HG03175 (cell line): ENCODE data around the gene RADIL.
A peak's percentile ranks its signal among the peaks of the same experiment; 100 is the strongest.

Experiments used
- ATAC-seq: cut with Tn5 transposase; IDR thresholded peaks from one replicate; pipeline ENCODE4 v1.9.1; 2021; ENCODE audit warnings: mild to moderate bottlenecking, moderate library complexity; ENCODE audit not compliant: unreplicated experiment

The RADIL gene

GRCh38 chr7:4763091-4763793, 120.3 kb downstream of the RADIL start:
- no peak for ATAC-seq

DNA sequence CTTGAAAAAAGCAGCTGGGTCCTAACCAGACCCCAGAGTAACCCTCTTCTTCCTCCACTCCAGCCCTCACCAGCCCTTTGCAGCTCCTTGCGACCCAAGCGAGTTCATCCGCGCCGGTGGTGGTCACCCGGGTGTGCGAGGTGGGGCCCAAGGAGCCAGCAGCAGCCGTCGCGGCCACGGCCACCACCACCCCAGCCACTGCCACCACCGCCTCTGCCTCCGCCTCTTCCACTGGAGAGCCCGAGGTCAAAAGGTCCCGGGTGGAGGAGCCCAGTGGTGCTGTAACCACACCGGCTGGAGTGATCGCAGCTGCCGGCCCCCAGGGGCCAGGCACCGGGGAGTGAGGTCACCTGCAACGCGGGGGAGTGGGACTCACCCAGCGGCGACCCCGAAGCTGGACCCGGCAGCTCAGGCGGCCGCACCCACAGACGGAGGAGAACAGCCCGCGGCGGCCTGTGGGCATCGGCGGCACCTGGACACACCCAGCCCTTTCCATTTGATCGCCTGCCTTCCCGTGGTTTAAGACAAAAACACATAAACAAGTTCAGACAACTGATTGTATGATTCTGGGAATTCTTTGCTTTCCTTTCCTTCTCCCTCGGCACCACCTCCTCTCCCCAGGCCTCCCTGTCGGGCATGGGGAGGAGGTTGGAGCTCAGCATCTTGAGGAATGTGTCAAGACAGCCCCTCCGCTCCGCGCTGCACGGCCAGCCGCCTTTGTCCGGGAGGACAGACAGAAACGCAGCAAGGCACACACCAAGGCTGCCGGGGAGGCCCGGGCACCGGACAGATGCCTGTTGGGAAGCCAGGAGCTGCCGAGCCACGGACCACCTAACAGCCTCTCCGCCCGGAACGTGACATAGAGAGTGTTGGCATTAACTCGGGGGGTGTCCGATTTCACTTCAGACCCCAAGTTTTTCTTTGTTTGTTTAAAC, 121.1 kb downstream of the RADIL start:
- no peak for ATAC-seq

DNA sequence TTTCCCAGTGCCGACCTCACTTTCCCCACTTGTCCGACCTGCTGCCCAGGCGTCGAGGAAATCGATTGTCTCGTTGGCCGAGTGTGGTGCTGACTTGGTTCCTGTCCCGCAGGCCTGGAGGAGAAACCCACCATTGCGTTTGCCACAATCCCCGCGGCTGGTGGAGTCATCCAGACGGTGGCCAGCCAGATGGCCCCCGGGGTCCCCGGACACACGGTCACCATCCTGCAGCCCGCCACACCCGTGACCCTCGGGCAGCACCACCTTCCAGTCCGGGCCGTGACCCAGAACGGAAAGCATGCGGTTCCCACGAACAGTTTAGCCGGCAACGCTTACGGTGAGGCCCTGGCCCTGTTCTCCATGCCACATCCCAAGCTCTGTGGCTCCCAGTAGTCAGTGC, 122.6 kb downstream of the RADIL start:
- ATAC-seq: no peak

DNA sequence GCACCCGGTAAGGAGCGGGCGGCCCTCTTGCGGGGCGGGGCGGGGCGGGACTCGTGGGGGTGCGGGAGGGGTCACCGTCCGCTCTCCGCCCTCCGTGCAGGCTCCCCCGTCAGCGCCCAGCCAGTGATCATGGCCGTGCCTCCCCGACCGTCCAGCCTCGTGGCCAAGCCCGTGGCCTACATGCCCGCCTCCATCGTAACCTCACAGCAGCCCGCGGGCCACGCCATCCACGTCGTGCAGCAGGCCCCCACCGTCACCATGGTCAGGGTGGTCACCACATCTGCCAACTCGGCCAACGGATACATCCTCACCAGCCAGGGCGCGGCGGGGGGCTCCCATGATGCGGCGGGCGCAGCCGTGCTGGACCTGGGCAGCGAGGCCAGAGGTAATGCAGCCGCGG, 124.3 kb downstream of the RADIL start:
- ATAC-seq: no peak

DNA sequence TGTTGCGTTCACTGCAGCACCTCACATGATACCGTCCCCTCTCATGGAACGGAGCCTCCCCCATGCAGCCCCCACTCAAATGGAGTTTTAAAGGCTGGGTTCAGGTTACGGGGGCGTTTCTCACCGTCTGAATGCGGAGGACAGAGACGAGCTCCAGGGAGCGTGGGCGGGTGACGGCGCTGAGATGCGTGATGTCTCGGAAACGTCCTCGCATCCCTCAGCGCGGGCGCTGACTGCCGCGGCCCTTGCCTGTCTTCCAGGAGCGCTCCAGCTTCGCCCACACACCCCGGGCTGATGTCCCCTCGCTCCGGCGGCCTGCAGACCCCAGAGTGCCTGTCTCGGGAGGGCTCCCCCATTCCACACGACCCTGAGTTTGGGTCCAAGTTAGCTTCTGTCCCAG, 124.7 kb downstream of the RADIL start:
- ATAC-seq: no peak

DNA sequence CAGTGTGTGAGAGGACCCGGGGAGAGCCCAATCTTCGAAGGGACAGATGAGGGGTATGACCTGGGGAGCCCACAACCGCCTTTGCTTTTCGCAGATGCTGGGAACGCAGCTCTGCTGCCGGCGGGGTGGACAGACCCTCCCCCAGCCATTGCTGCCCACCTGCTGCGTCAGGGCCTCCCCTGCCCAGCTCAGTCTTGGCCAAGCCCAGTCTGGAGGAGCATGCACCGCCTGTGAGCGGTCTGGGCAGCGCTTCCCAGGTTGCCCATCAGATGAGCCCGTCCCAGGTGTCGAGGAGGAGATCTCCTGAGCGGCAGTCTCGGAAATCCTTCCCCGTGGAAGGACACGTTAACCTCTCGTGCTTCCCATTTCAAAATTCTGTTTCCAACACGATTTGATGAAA, 125.4 kb downstream of the RADIL start:
- ATAC-seq: no peak

- ATAC-seq: no peak
These were observed 128.5 kb downstream of the RADIL start for GRCh38 chr7:4755045-4755444.

- ATAC-seq: no peak
These were observed 129.0 kb downstream of the RADIL start for GRCh38 chr7:4754433-4755010.

GRCh38 chr7:4753598-4754432, 129.7 kb downstream of the RADIL start:
- peak; percentile 88 for ATAC-seq

GRCh38 chr7:4751398-4751947, 132.0 kb downstream of the RADIL start:
- no peak for ATAC-seq

DNA sequence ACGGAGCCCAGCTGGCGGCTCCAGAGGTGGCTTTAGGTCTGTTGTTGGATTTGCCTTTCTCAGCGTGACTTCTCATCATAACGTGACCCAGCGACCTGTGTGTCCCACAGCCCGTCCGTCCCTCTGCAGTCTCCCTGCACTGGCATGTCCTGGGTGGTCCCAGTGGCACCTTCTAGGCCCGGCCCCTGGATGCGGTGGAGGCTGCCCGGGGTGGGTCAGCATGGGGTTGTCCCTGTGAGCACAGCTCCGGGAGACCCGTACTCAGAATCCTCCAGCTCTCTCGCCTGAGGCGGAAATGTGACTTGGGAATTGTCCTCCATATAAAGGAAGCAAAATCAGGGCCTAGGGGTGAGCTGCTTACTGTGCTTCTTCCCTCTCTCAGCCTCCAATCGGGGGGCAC, 133.7 kb downstream of the RADIL start:
- ATAC-seq: no peak

GRCh38 chr7:4749363-4749762, 134.2 kb downstream of the RADIL start:
- no peak for ATAC-seq
